HG03025 (cell line): ENCODE data around the gene HTR1E.
"Not testable (repeated sequence)": the region's sequence is repeated elsewhere in the genome, so short reads cannot be mapped to it uniquely, and the experiment has no call there.

Source experiments
- ATAC-seq: cut with Tn5 transposase; IDR thresholded peaks from one replicate; pipeline ENCODE4 v1.9.1; 2021; ENCODE audit warnings: mild to moderate bottlenecking, moderate library complexity; ENCODE audit not compliant: unreplicated experiment, low FRiP score

Gene HTR1E

GRCh38 chr6:86969573-86969972 lies 32.2 kb downstream of the HTR1E start:
- ATAC-seq = no peak

- no peak for ATAC-seq
Measured at GRCh38 chr6:86973088-86973487, 35.8 kb downstream of the HTR1E start.

- no peak for ATAC-seq
Measured at GRCh38 chr6:86978251-86978650, 40.9 kb downstream of the HTR1E start.

GRCh38 chr6:87001494-87001893 lies 64.2 kb downstream of the HTR1E start:
- ATAC-seq = no peak

- ATAC-seq = not testable (repeated sequence)
Measured at GRCh38 chr6:87002391-87002790, 65.1 kb downstream of the HTR1E start.

GRCh38 chr6:87006541-87006940 lies 69.2 kb downstream of the HTR1E start:
- not testable (repeated sequence) for ATAC-seq

- not testable (repeated sequence) for ATAC-seq
Measured at GRCh38 chr6:87009581-87009980, 72.3 kb downstream of the HTR1E start.

- no peak for ATAC-seq
Measured at GRCh38 chr6:87012035-87012434, 74.7 kb downstream of the HTR1E start.

GRCh38 chr6:87012743-87013142 lies 75.4 kb downstream of the HTR1E start:
- no peak for ATAC-seq

GRCh38 chr6:87016772-87017171 lies 79.4 kb downstream of the HTR1E start:
- ATAC-seq = no peak

GRCh38 chr6:87027021-87027420 lies 89.7 kb downstream of the HTR1E start:
- ATAC-seq = no peak

- no peak for ATAC-seq
Measured at GRCh38 chr6:87029711-87030314, 92.5 kb downstream of the HTR1E start.

- ATAC-seq = no peak
Measured at GRCh38 chr6:87040729-87041128, 103.4 kb downstream of the HTR1E start.

GRCh38 chr6:87045521-87046075 lies 108.3 kb downstream of the HTR1E start:
- ATAC-seq = no peak

GRCh38 chr6:87049779-87050178 lies 112.5 kb downstream of the HTR1E start:
- no peak for ATAC-seq

GRCh38 chr6:87053312-87053711 lies 116.0 kb downstream of the HTR1E start:
- ATAC-seq = no peak

GRCh38 chr6:87054143-87054833 lies 117.0 kb downstream of the HTR1E start:
- ATAC-seq = no peak

GRCh38 chr6:87059943-87060342 lies 122.6 kb downstream of the HTR1E start:
- ATAC-seq = no peak

GRCh38 chr6:87065117-87065516 lies 127.8 kb downstream of the HTR1E start:
- ATAC-seq = no peak
